Heart left ventricle (tissue), 16 donors: Measurements from ENCODE around the gene LSM2. TPM values are rescaled to one million over a fixed set of nuclear protein-coding genes. Genes with fewer than 3 reads are reported as not detected.
"Not testable (repeated sequence)": the region's sequence is repeated elsewhere in the genome, so short reads cannot be mapped to it uniquely, and the experiment has no call there.

Experiments used
- ATAC-seq, 4 donors: fragments of 200-7000 bp; cut with Tn5 transposase; one replicate each; pipeline ENCODE4 v1.9.1; 2020 to 2022; ENCODE audit warnings: moderate library complexity in 4 of 4, mild to moderate bottlenecking in 3 of 4, moderate number of reproducible peaks in 1 of 4
- DNase-seq, 5 donors: peaks; one replicate each; pipeline ENCODE4 v3.0.0-alpha.2; 2020
- H3K27ac ChIP-seq, 12 donors: fragments of 200-600 bp; sonication (generic) in 4 of 12; one replicate each; pipeline versions ENCODE4 v1.5.0 to v1.8.0; 2016 to 2022; ENCODE audit warnings: mild to moderate bottlenecking in 2 of 12
- H3K27me3 ChIP-seq, 9 donors: fragments of 200-600 bp; sonication (generic) in 2 of 9; one replicate each; pipeline versions ENCODE4 v1.5.1 to v1.8.0; 2016 to 2022; ENCODE audit warnings: mild to moderate bottlenecking in 3 of 9
- H3K36me3 ChIP-seq, 9 donors: fragments of 200-600 bp; sonication (generic) in 2 of 9; one replicate each; pipeline versions ENCODE4 v1.5.0 to v1.8.0; 2018 to 2022; ENCODE audit warnings: mild to moderate bottlenecking in 2 of 9
- H3K4me1 ChIP-seq, 12 donors: fragments of 200-600 bp; sonication (generic) in 4 of 12; one replicate each; pipeline versions ENCODE4 v1.5.0 to v1.8.0; 2016 to 2022; ENCODE audit warnings: mild to moderate bottlenecking in 3 of 12
- H3K4me3 ChIP-seq, 12 donors: fragments of 200-600 bp; sonication (generic) in 4 of 12; one replicate each; pipeline versions ENCODE4 v1.5.0 to v1.8.0; 2017 to 2022; ENCODE audit warnings: mild to moderate bottlenecking in 9 of 12, moderate library complexity in 4 of 12
- H3K9me3 ChIP-seq, 12 donors: fragments of 200-600 bp; sonication (generic) in 4 of 12; one replicate each; pipeline versions ENCODE4 v1.5.0 to v1.8.0; 2016 to 2022; ENCODE audit warnings: mild to moderate bottlenecking in 1 of 12
- CTCF ChIP-seq, 12 donors: fragments of 200-600 bp; sonication (generic) in 4 of 12; IDR thresholded peaks; one replicate each; pipeline versions ENCODE4 v1.5.0 to v1.8.0; 2018 to 2022; ENCODE audit warnings: antibody characterized with exemption in 12 of 12, mild to moderate bottlenecking in 5 of 12
- POLR2A ChIP-seq, 2 donors: fragments of 450-650 bp; IDR thresholded peaks; one replicate each; pipeline ENCODE4 v1.6.1; 2017; ENCODE audit warnings: antibody characterized with exemption in 2 of 2, mild to moderate bottlenecking in 2 of 2, moderate library complexity in 2 of 2
- WGBS, 4 donors: extraction: QIAGEN DNeasy Blood & Tissue Kit in 2 of 4; methylation state at CpG; one replicate each; pipeline versions ENCODE4 v1.1.5 to v1.1.7; 2013 to 2018; 5-methylcytosine and 5-hydroxymethylcytosine counted together
- intact Hi-C, 10 donors: fragments of 100-400 bp; cut with DNase I; formaldehyde crosslinking; loops; one replicate each; pipeline versions ENCODE4 v1.11.1 to v1.14.2; 2022
- polyA plus RNA-seq, 2 donors: library from polyadenylated mRNA; stranded (reverse); fragments of 200-250 nt; gene quantifications; one replicate each; pipeline ENCODE4 v1.2.3, GENCODE V29; 2013
- total RNA-seq, 9 donors: library from RNA; depleted of rRNA in 2 of 9; stranded (reverse); fragments of >200 nt in 2 of 9; fragmentation: NEBNext Ultra II Directional in 3 of 9; extraction: Animal tissue kit (Norgen Biotek cat#: 25700) in 3 of 9; gene quantifications; one replicate each; pipeline versions ENCODE4 v1.1.0 to v1.2.4, GENCODE V29; 2016 to 2023
- donor health status: ischemic (EF 13 %, LVEDD 7.1; RV severe dilation, severe dysfunction).
- donor health status: healthy with polysubstance abuse.
- donor health status: DM: no; HTN: yes; CAD: no.
- donor health status: DM: no; HTN: no; CAD: no.
- donor health status: ischemic (EF 25% LVEDD 6.9; RV normal size, moderate dysfunction).
- donor health status: ischemic (EF 25% LVEDD 5.7; RV mildly dilated, moderate dysfunction).
- donor health status: healthy.
- donor health status: DM: yes; HTN: yes; CAD: no.
- donor health status: ischemic (EF 35%, LVEDD 5.7; RV mildly dilated, moderate dysfunction).
- donor health status: nonischemic (EF 11% LVEDD 7.7; RV severe dilation, severe dysfunction).
- donor health status: DM: yes; HTN: yes; CAD: no.
- donor health status: PGD.
- donor health status: ischemic (EF 29% LVEDD 5.4; RV normal size, mild dysfunction).
- donor health status: nonischemic (EF 23%, LVEDD 6.1; RV moderate dilation, normal function).

LSM2 gene
- total and polyA plus RNA-seq, 11 donors = 22.9 to 64.7 (median 26.6) TPM

GRCh38 chr6:31821301-31822035 is 14.7 kb upstream of the LSM2 start:
- H3K9me3 ChIP-seq = no peaks in the 10 kb centered on the region
- intact Hi-C loops = loop anchor here in 1 of 10 donors (5.0 kb wide), 1 partner anchor 89 kb away; no protein-coding TSS in a partner anchor
- H3K27ac ChIP-seq = peak overlapping the region; percentile 93 to 100 (median 99)
- H3K4me1 ChIP-seq = peaks cover 0 to 75% (median 50%) of the 10 kb centered on the region in 12 donors
- H3K4me3 ChIP-seq = peak overlapping the region; percentile 24 to 73 (median 62)
- no peaks in the 10 kb centered on the region for H3K27me3 ChIP-seq
- peaks cover 0 to 3% (median 0%) of the 10 kb centered on the region in 9 donors for H3K36me3 ChIP-seq
- peak; percentile 38 to 68 (median 59) for ATAC-seq
- TF ChIP-seq CTCF (IDR thresholded peaks at IDR 0.05) (no peak), POLR2A (IDR thresholded peaks at IDR 0.05) (peak in 1 of 2 donors; percentile 49)
- 4 to 5% (median 5%) methylated on average over 39 of the region's 39 CpGs for WGBS, 4 donors
- peak; percentile 64 to 89 (median 82) for DNase-seq

DNA sequence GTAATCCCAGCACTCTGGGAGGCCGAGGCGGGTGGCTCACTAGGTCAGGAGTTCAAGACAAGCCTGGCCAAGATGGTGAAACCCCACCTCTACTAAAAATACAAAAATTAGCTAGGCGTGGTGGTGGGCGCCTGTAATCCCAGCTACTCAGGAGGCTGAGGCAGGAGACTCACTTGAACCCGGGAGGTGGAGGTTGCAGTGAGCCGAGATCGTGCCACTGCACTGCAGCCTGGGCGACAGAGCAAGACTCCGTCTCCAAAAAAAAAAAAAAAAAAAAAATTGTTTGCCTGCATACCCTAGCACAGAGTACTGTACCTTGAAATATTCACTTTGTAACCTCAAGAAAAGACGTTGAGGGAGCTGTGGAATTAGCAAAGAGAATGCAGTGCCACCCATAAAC is 13.6 kb upstream of the LSM2 start:
- Histone ChIP-seq H3K27ac (peak overlapping the region; percentile 93 to 100 (median 99)), H3K4me1 (peaks cover 0 to 65% (median 45%) of the 10 kb centered on the region in 12 donors), H3K4me3 (peak overlapping the region in 4 of 12 donors; percentile 63 to 72 (median 66))
- WGBS, 4 donors = 88 to 92% (median 91%) methylated on average over 10 of the region's 10 CpGs
- ATAC-seq, H3K9me3 ChIP-seq, H3K27me3 ChIP-seq, DNase-seq, H3K36me3 ChIP-seq: not testable (repeated sequence)
- intact Hi-C loops = loop anchor here in 1 of 10 donors (5.0 kb wide), 1 partner anchor 88 kb away; no protein-coding TSS in a partner anchor

GRCh38 chr6:31819871-31820299 is 13.1 kb upstream of the LSM2 start:
- Histone ChIP-seq H3K27ac (peak overlapping the region; percentile 33 to 100 (median 98)), H3K36me3 (peaks cover 0 to 3% (median 0%) of the 10 kb centered on the region in 9 donors), H3K4me1 (peaks cover 0 to 64% (median 45%) of the 10 kb centered on the region in 12 donors), H3K9me3 (no peaks in the 10 kb centered on the region), H3K4me3 (peak overlapping the region in 7 of 12 donors; percentile 58 to 70 (median 65)), H3K27me3 (no peaks in the 10 kb centered on the region)
- DNase-seq = no peak
- ATAC-seq = no peak
- intact Hi-C loops = loop anchor here in 1 of 10 donors (5.0 kb wide), 1 partner anchor 88 kb away; no protein-coding TSS in a partner anchor
- no peak for TF ChIP-seq POLR2A (IDR thresholded peaks at IDR 0.05)
- no peak for TF ChIP-seq CTCF (IDR thresholded peaks at IDR 0.05)

- peak overlapping the region; percentile 63 to 100 (median 98) for H3K27ac ChIP-seq
- ATAC-seq = not testable (repeated sequence)
Measured at GRCh38 chr6:31817929-31818511, 11.3 kb upstream of the LSM2 start.

More at GRCh38 chr6:31817929-31818511, 11.3 kb upstream of the LSM2 start:
- 26 to 54% (median 41%) methylated on average over 8 of the region's 8 CpGs for WGBS, 4 donors
- Histone ChIP-seq H3K4me3 (peak overlapping the region; percentile 24 to 70 (median 63)), H3K4me1 (peaks cover 0 to 61% (median 50%) of the 10 kb centered on the region in 12 donors)
- H3K27me3 ChIP-seq, DNase-seq, intact Hi-C loops, H3K9me3 ChIP-seq, H3K36me3 ChIP-seq: not testable (repeated sequence)
